GM21717 (cell line): ENCODE results near the gene NFKB1.
A peak's percentile ranks its signal among the peaks of the same experiment; 100 is the strongest.
"Not testable (repeated sequence)": the region's sequence is repeated elsewhere in the genome, so short reads cannot be mapped to it uniquely, and the experiment has no call there.

Source experiments
- ATAC-seq: cut with Tn5 transposase; IDR thresholded peaks from one replicate; pipeline ENCODE4 v1.9.1; 2021; ENCODE audit warnings: mild to moderate bottlenecking, moderate library complexity; ENCODE audit not compliant: unreplicated experiment

NFKB1 gene

DNA sequence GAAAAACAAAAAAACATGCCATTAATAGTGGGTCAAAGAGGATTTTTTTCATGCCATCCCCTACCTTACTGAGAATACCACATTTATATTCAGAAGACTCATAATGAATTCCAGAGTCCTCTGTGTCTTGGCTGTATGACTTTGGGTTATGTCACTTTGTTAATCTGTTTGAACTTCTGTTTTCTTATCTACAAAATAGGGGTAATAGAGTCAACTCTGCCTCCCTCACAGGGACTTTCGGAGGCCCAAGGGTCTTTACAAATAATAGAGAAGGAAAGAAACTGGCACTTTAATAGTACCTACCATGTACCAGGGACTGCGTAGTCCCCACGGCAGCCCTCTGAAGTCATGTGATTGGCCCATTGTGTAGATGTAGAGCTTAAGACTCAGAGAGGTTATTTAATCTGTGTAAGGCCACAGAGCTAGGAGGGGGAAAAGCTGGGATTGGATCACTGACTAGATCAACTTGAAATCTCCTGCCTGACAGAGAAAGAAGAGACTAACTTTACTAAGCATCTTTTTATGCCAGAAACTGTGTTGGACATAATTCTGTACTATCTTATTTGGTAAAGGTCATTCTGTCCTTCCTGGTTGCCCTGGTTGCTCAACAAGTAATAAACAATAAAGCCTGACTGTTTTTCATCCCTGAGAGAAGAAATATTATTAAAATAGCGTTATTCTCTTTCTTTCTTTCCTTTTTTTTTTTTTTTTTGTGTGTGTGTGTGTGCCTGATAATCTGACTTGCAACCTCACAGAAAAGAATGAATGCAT, 59.6 kb downstream of the NFKB1 start:
- no peak for ATAC-seq

DNA sequence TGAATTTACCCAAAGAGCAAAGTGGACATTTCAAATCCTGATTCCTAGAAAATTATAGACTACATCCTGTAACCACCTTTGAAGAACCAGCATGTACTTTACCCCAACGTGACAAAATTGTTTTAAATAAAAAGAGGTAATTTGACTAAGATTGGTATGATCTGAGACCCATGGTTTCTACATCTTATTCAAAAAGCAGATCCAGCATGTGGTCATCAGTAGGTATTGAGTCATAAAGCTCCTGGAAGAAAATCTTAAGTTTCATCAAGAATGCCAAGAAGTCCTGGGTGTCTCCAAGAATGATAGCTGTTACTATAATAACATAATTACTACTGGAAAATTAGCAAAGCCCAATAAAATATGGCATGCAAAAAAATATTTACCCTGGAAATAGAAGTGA, 61.8 kb downstream of the NFKB1 start:
- ATAC-seq: no peak

- ATAC-seq: peak; percentile 88
Measured at GRCh38 chr4:102564399-102565059, 63.4 kb downstream of the NFKB1 start.

DNA sequence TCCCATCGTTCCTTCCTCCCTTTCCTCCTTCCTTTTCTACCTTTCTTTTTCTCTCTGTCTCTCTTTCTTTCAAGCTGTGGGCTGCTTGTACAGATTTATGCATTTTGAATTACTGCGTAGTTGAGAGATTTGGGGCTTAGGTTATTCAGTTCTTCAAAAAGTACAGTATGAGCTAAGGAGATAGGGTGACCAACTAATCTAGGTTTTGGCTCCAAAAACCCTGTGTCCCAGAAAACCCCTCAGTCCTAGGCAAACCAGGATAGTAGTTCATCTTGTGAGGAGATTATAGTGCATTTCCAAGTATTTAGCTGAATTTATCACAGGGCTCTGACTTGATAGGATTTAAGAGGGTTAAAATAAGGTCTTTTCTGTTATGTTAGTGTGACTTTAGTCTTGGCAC, 64.5 kb downstream of the NFKB1 start:
- ATAC-seq: no peak

DNA sequence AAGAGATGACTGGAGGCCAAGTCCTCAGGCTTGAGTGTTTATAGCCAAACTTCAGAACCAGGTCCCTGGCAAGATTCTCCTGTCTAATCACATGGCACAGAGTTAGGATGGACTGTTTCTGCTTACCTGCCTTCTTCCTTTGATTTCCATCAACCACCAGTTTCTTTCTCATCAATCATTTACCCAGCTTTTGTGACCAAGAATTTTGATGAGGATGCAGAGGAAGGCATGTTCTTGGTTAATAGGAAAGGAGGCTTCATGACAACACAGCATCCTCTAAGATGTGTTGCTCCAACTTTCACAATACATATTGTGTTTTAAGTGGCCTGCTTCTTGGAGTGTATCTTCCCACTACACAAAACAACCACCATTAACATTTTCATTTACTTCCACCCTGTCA, 65.3 kb downstream of the NFKB1 start:
- no peak for ATAC-seq

- ATAC-seq: no peak
Measured at GRCh38 chr4:102567427-102567826, 66.3 kb downstream of the NFKB1 start.

DNA sequence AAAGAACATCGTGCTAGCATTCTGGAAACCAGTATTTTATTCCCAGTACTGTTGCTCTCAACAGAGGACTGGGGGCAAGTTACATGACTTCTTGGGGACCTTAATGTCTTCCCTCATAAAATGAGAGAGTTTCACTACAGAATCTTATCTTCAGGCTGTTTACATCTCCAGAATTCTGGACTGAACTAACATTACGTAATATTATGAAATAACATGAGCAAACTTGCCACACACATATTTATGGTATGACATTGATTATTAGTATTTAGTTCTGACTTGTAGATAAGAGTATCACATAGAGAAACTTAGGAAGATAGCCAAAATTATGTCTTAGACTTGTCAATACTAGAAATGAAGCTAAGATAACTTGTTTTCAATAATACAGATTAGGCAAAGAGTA, 68.0 kb downstream of the NFKB1 start:
- no peak for ATAC-seq

DNA sequence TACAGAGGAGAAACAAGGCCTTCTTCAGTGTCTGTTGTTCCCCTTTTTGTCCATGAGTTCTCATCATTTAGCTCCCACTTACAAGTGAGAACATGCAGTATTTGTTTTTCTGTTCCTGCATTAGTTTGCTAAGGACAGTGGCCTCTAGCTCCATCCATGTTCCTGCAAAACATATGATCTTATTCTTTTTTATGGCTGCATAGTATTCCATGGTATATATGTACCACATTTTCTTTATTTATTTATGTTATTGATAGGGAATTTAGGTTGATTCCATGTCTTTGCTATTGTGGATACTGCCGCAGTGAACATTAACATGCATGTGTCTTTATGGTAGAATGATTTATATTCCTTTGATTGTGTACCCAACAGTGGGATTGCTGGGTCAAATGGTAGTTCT, 69.1 kb downstream of the NFKB1 start:
- ATAC-seq: not testable (repeated sequence)

- ATAC-seq: no peak
Measured at GRCh38 chr4:102572452-102572851, 71.3 kb downstream of the NFKB1 start.

DNA sequence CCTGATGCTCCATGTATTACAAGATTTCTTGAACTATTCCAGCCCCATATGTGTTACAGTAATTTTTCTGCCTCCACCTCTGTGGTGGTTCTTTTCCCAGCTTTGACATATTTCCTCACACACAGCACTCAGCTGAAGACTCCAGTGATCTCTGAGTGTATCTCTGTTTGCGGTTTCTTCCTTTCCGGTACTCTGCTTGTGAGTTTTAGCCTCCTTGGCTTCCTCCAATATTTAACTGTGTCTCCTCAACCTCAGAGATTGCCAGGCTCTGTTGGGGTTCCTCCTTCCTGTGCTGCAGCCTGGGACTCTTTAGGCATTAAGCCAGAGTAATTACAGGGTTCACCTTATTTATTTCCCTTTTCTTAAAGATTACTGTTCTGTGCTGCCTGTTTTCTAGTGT, 73.2 kb downstream of the NFKB1 start:
- ATAC-seq: no peak

GRCh38 chr4:102575369-102576129, 74.4 kb downstream of the NFKB1 start:
- no peak for ATAC-seq

GRCh38 chr4:102578270-102578669, 77.1 kb downstream of the NFKB1 start:
- ATAC-seq: no peak

GRCh38 chr4:102578819-102579218, 77.7 kb downstream of the NFKB1 start:
- ATAC-seq: no peak

DNA sequence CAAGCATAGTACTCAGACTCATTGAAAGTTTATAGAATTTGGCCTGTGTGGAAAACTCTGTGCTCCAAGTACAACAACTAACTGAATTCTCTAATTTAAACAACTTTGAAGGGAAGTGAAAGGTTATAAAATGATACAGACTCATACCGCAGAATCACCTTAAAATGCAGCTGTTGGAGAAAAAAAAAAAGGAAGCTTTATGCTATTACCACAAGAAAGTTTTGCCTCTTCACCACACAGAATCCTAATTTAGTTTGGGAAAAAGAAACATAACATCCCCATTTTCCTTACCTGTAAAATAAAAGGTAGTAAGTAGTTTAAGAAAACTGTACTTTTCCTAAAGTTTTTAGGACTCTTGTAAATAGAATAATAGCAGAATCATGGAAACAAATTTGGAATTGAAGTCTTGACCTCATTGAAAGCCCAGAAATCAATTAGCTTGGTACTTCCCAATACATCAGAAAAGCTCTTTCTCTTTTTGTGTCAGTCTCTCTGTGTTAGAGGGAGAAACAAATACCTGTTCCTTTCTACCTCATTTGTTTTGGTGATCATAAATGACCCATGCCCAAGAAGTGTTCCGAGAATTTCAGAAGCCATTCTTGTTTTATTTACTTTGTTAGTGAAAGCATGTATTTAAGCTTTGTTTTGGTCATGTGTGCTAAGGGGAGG, 78.8 kb downstream of the NFKB1 start:
- no peak for ATAC-seq

- no peak for ATAC-seq
Measured at GRCh38 chr4:102580463-102580842, 79.3 kb downstream of the NFKB1 start.

DNA sequence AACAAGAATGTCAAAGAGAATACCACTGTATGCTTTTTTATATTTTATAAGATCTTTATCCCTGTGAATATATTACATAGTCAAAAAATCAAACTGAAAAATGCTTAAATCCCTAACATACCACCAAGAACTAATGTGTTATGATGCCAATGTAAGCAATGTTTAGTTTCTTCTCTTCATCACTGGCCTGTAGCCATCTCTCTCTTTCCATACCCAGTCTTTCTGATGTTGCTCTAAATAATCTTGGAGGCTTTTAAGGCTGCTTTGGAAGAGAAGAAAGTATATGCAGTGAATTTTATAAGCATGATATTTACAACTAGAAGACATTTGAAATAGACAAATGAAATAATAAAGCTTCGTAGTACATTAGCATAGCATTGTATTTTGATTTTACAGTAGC, 82.9 kb downstream of the NFKB1 start:
- ATAC-seq: no peak

- peak; percentile 40 for ATAC-seq
Measured at GRCh38 chr4:102585329-102585728, 84.2 kb downstream of the NFKB1 start.

GRCh38 chr4:102586002-102586643, 85.0 kb downstream of the NFKB1 start:
- ATAC-seq: peak; percentile 46

DNA sequence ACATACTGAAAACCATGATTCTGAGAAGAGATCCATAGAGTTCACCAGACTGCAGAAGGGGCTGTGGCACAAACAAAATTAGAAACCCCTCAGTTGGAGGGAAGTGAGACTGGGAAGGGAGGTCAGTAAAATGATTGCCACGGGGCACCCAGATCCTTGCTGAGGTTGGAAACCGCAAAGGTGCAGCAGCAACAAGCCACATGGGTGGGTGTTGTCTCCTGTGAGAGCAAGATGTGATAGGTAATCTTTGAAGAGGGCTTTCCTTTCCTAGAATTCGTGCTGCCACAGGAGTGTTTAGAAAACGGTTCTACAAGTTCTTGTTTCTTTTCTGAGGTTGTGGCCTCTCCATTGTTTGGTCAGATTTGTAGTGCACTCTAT, 85.5 kb downstream of the NFKB1 start:
- ATAC-seq: peak; percentile 40

DNA sequence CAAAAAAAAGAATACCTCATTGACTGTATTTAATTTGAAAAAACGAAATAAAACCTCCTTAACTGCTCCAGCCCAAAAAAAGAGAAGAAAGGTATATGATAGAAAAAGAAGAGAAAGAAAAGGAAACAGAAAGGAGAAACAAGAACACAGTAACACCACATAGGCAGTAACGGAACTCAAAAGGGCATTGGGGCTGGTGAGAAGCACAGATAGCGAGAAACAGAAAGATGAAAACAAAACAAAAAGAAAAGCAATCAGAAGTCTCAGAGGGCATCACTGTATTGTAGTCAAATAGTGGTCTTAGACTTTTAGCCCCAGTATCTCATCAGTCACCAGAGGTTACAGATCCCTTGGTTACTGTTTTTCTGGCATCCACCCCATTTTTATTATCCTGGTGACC, 88.6 kb downstream of the NFKB1 start:
- ATAC-seq: no peak

- no peak for ATAC-seq
Measured at GRCh38 chr4:102592256-102592655, 91.1 kb downstream of the NFKB1 start.
